ENCODE measurements around the gene SUMO1.
A peak's percentile ranks its signal among the peaks of the same experiment; 100 is the strongest.
"Not testable (repeated sequence)": the region's sequence is repeated elsewhere in the genome, so short reads cannot be mapped to it uniquely, and the experiment has no call there.

The SUMO1 gene

GRCh38 chr2:202238234-202239197 is at the start of gene SUMO1:
TSS of gene SUMO1 (minus strand) at chr2:202238597. CDS start at chr2:202238451, 146 bp downstream.
- peak; percentile 94 for DNase-seq

DNA sequence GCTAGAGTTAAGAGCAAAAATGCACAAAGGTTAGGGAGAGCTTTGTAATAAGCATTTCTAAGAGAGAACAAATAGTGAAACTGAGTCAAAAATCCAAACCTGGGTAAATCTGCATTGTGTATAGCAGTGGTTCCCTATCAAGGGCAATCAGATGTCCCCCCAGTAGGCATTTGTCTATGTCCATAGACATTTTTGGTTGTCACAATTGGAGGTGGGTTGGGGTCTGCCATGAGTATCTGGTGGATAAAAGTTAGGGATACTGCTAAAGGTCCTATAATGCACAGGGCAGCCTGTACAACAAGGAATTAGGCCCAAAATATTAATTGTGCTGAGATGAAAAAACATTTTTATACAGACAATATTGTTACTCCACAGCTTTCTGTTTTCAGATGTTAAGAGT is 48.2 kb upstream of the SUMO1 start:
- no peak for DNase-seq

GRCh38 chr2:202278944-202279343 is 40.5 kb upstream of the SUMO1 start:
- no peak for DNase-seq

GRCh38 chr2:202278036-202278760 is 39.8 kb upstream of the SUMO1 start:
- DNase-seq, result no peak

GRCh38 chr2:202276078-202276720 is 37.8 kb upstream of the SUMO1 start:
- not testable (repeated sequence) for DNase-seq

GRCh38 chr2:202270487-202270886 is 32.1 kb upstream of the SUMO1 start:
- no peak for DNase-seq

DNA sequence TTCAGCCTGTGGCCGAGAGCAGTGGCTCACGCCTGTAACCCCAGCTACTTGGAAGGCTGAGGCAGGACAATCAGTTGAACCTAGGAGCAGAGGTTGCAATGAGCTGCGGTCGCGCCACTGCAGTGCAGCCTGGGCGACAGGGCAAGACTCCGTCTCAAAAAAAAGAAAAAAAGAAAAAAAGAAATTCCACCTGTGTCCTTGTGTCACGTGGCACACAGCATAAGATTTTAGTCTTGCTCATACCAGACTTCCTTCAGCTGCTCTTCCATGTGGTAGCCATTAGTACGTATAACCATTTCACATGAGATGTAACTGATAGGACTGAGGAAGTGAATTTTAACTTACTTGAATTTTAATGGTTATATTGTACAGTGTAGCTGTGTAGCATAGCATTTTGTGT is 31.2 kb upstream of the SUMO1 start:
- DNase-seq, result no peak

GRCh38 chr2:202267495-202267894 is 29.1 kb upstream of the SUMO1 start:
- no peak for DNase-seq

GRCh38 chr2:202265467-202266277 is 27.3 kb upstream of the SUMO1 start, which contains the start of gene NOP58:
TSS of gene NOP58 (plus strand) at chr2:202265763. CDS start at chr2:202265942, 179 bp downstream.
- DNase-seq, result peak; percentile 92

DNA sequence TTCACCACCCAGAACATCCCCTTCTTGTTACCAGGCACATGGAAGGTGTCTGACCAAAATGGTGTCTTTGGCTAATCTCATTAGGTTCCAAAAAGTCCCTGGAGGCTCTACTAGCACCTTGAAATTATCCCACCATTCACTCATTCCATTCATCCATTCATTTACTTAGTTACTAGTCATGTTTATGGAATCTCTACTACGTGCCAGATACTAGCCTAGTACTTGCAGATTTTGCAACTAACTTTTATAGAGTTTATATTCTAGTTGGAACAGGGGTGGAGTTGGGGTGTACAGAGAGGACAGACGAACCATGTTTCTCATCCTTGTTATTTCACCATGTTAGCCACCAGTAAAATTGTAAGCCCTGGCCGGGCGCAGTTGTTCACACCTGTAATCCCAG is 23.1 kb upstream of the SUMO1 start:
- no peak for DNase-seq

- DNase-seq, result no peak
Measured at GRCh38 chr2:202251494-202251893, 13.1 kb upstream of the SUMO1 start.

DNA sequence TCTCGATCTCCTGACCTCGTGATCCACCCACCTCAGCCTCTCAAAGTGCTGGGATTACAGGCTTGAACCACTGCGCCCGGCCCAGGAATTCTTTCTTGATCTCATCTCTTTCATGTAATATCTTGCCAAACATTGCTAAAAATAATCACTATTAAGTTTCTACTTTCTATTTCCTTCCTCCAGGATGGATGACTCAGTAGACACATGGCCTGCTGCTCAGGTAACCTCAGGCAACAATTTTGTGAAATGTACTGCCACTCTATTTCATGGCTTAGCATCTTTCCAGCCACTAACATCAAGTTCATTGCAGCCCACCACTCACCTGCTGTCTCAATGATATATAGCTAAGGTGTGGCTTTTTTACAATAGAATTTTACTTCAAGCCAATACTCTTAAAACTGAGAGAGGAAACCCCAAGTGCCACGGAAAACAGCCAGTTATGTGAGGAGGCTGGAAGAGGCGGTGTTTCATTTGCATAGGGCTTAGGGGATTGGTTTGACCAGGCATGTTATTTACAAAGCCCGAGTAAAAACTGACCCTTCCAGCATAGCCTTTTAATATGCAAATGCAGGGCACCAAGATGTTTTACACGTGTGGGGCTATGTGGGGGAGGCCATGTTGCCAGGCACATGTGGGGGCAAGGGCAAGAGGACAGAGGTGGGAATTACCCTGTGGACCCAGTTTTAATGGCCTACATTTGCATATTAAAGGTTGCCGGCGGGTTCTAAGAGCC is 11.3 kb upstream of the SUMO1 start:
- no peak for DNase-seq

- DNase-seq, result not testable (repeated sequence)
Measured at GRCh38 chr2:202247710-202248109, 9.3 kb upstream of the SUMO1 start.

DNA sequence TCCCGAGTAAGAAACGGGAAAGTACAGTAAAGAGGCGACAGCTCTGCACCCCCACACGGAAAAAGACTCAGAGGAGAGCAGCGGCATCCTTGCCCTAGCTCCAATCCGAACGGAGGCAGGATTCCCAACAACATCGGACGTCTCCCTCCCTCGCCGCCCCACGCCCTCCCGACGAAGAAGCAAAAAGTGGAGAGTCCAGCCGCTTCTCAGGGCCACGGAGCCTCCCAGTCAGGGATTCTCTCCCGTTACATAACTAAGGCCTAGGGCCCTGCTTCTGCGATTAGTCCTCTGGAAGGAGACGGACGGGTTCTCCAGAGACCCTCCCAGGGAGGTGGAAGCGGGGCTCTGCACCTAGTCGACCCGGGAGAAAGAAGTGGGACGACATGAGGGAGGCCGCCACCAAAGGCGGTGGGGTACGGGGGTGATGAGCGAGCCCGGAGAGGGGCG is 587 bp downstream of the SUMO1 start:
- peak; percentile 33 for DNase-seq

DNA sequence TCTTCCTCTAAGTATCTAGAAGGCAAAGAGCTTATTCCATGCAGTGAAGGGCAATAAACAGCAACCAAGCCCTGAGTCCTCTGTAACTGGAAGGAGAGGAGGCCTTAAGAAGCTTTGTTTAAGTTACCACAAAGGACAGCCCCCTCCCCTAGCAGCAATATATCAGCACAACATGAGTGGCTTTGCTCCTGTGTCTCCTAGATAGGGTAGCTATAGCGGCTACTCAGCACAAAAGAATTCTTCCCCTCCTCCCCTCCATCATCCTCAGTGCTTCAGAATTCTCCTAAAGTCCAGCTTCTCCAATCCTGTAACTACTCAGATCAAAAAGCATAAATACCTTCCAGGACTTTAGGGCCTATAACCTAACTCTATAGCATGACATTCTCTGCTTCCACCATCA is 16.5 kb downstream of the SUMO1 start:
- no peak for DNase-seq

DNA sequence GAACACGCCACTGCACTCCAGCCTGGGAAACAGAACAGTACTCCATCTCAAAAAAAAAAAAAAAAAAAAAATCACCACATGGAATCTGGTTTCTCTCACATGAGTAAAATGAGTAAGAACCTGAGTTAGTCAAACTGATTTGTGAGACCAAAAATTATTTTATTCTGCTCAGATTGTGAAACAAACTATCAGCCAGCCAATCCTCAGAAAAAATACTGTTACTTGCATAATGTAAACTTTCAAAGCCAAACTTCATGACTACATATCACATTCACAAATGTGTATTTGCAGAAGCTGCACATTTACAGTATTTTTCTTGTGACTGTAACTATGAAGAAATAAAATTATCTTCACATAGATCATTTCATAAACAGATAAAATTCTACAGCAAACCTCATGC is 23.2 kb downstream of the SUMO1 start:
- DNase-seq, result no peak

DNA sequence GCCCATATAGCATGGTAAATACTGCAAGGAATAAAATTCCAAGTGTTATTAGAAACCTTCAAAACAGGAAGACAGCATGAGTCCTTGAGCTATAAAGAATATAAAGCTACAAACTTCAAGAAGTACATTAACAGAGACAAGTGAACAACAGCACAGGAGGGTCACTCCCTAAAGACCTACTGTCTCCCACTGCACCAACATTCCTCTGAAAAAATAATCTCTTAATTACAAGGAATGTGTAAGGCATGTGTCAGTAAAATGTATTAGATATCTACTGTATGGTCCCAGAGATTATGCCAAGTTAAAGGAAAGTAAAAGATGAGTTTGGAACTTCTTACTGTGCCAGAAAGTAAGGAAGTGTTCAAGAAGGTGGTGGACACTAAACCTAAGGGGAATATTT is 29.9 kb downstream of the SUMO1 start:
- DNase-seq, result no peak

GRCh38 chr2:202204855-202205254 is 33.5 kb downstream of the SUMO1 start:
- DNase-seq, result no peak

DNA sequence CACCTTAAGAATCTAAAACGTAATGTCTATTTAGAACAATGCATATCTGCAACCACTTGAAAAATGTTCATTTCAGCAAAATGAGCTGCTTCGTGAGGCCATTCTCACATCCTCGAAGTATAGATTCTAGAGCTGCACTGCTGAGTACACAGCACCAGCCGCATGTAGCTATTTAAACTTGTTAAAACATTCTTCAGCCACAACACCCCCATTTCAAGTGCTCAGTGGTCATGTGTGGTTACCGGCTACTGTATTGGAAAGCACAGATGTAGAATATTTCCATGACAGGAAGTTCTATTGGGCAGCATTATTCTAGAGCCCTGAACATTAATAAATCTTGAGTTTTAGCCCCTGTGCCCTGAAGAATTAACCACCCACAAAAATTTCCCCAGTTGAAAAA is 35.0 kb downstream of the SUMO1 start:
- no peak for DNase-seq

- no peak for DNase-seq
Measured at GRCh38 chr2:202201220-202202160, 36.9 kb downstream of the SUMO1 start.
